Memory B cell (primary cell): ENCODE results near the gene RCBTB1.
A peak's percentile ranks its signal among the peaks of the same experiment; 100 is the strongest.
"Not testable (repeated sequence)": the region's sequence is repeated elsewhere in the genome, so short reads cannot be mapped to it uniquely, and the experiment has no call there.

Source experiments
- ATAC-seq: fragments of 150-1000 bp; cut with Tn5 transposase; 2 replicates; pipeline ENCODE4 v1.10.0; 2021; ENCODE audit warnings: low read depth, mild to moderate bottlenecking, moderate library complexity
- DNase-seq, 2 donors: peaks; one replicate each; pipeline ENCODE4 v3.0.0; 2022; ENCODE audit warnings: low spot score in 2 of 2
- H3K27ac Mint-ChIP-seq: one replicate; pipeline ENCODE4 v1.8.0; 2022; ENCODE audit warnings: mild to moderate bottlenecking, moderate library complexity, mixed read lengths
- H3K27me3 Mint-ChIP-seq: one replicate; pipeline ENCODE4 v1.8.0; 2022; ENCODE audit warnings: mixed read lengths
- H3K36me3 Mint-ChIP-seq: one replicate; pipeline ENCODE4 v1.8.0; 2022; ENCODE audit warnings: mild to moderate bottlenecking, mixed read lengths
- H3K4me1 Mint-ChIP-seq: one replicate; pipeline ENCODE4 v1.8.0; 2022; ENCODE audit warnings: mixed read lengths
- H3K4me3 Mint-ChIP-seq: one replicate; pipeline ENCODE4 v1.8.0; 2022; ENCODE audit warnings: mild to moderate bottlenecking, moderate library complexity, mixed read lengths
- H3K9me3 Mint-ChIP-seq: one replicate; pipeline ENCODE4 v1.8.0; 2022; ENCODE audit warnings: mixed read lengths

Gene RCBTB1

GRCh38 chr13:49498206-49498605 lies 87.2 kb downstream of the RCBTB1 start:
- DNase-seq: no peak
- ATAC-seq: no peak
- Mint-ChIP-seq H3K4me1 (peaks cover 35% of the 10 kb centered on the region), H3K27me3 (no peaks in the 10 kb centered on the region), H3K27ac (peak overlapping the region; percentile 67), H3K4me3 (no peak overlapping the region), H3K36me3 (peaks cover 8% of the 10 kb centered on the region), H3K9me3 (no peaks in the 10 kb centered on the region)

DNA sequence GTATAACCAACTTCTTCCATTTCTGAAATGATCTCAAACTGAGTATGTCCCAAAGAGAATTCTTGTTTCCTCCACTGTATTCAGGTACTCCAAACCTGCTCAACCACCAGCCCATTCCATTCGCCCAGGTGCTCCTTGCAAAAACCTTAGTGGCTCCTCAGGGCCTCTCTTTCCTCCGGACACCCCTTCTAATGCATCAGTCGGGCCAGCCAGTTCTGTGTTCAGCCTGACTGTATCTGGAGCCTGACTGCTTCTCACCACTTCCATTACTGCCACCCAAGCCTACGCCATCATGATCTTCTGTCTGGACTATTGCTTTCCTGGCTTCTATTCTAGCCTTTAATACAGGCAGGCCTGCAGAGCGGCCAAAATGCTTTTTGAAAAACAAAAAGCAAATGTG lies 88.1 kb downstream of the RCBTB1 start:
- peaks cover 32% of the 10 kb centered on the region for H3K4me1 Mint-ChIP-seq
- no peaks in the 10 kb centered on the region for H3K27me3 Mint-ChIP-seq
- ATAC-seq (no peak), DNase-seq (no peak)
- peak overlapping the region; percentile 88 for H3K4me3 Mint-ChIP-seq
- no peaks in the 10 kb centered on the region for H3K9me3 Mint-ChIP-seq
- peaks cover 3% of the 10 kb centered on the region for H3K36me3 Mint-ChIP-seq
- H3K27ac Mint-ChIP-seq: peak overlapping the region; percentile 67

GRCh38 chr13:49496837-49497236 lies 88.5 kb downstream of the RCBTB1 start:
- not testable (repeated sequence) for H3K36me3 Mint-ChIP-seq, H3K27me3 Mint-ChIP-seq
- peak in 1 of 2 donors; percentile 16 for DNase-seq

DNA sequence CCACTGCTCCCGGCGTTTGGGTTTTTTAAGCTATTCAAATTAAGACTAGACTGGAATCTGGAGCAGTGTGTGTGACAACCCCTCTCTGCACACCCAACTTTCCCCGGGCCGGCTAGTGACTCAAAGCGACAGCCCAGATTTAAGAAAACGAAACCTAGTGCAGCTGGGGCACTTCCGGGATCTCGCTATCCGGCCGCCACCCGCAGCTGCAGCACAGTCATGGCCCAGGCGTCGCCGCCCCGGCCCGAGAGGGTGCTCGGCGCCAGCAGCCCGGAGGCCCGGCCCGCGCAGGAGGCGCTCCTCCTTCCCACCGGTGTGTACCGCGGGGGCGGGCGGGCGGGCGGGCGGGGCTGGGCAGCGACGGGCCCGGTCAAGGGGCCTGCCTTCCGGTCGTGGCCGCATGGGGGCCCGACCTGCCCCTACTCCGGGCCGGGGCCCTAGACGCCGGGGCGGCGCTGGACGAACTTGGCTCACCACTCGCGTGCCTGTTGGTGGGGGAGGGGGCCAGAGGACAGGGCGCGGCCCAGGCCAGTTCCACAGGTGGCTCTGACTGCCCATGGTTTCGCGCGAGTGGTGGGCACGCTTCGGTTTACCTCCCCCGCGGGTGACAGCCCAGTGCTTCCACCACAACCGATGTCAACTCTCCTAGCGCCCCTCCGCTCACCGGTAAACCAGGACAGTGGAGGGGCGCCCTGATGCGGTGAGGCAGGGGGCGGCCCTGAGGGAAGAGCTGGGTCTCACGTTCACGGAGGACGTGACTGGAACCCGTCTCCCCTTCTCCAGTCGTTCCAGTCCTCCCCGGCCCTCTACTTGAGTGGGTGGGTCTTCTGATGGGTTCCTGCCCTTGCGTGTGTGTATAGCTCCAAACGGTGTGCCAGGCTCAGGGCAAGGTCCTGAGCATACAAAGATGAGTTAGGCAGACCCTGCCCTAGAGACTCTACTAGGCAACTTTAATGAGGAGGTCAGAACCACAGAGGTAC lies 89.3 kb downstream of the RCBTB1 start, which contains the start of gene PHF11:
Gene PHF11 (plus strand): TSS at position 171 of the 980 bp plus-strand sequence. CDS start 49 bp downstream, at position 220.
- H3K36me3 Mint-ChIP-seq: peaks cover 5% of the 10 kb centered on the region
- DNase-seq: peak; percentile 74 to 81
- ATAC-seq: peak; percentile 85
- H3K4me3 Mint-ChIP-seq: peak within 1 kb of the TSS; percentile 96
- peak within 1 kb of the TSS; percentile 67 for H3K27ac Mint-ChIP-seq
- no peaks in the 10 kb centered on the region for H3K27me3 Mint-ChIP-seq
- no peaks in the 10 kb centered on the region for H3K9me3 Mint-ChIP-seq
- H3K4me1 Mint-ChIP-seq: peaks cover 32% of the 10 kb centered on the region

More at GRCh38 chr13:49496837-49497236, 88.5 kb downstream of the RCBTB1 start:
- ATAC-seq: peak; percentile 5
- H3K9me3 Mint-ChIP-seq: not testable (repeated sequence)
- peaks cover 32% of the 10 kb centered on the region for H3K4me1 Mint-ChIP-seq
- peak overlapping the region; percentile 67 for H3K27ac Mint-ChIP-seq
- peak overlapping the region; percentile 88 for H3K4me3 Mint-ChIP-seq

DNA sequence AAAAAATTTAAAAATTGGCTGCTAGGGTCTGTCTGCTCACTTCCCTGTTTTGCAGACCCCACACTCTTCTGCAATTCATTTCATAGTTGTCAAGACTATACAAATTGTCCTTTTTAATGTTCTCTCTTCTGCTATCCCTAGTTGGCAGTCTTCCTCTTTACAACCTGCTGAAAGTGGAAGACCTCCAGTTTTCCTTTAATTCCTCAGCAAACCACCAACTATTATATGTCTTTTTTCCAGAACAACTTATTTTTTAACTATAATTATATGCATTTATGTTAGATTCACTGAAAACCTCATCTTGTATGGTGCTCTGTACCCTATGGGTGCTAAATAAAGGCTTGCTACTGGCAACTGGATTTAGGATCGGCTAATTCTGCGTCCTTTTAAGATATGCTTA lies 90.7 kb downstream of the RCBTB1 start:
- H3K27ac Mint-ChIP-seq: peak overlapping the region; percentile 67
- ATAC-seq (no peak), DNase-seq (no peak)
- H3K36me3 Mint-ChIP-seq: peaks cover 2% of the 10 kb centered on the region
- H3K4me1 Mint-ChIP-seq: peaks cover 28% of the 10 kb centered on the region
- H3K4me3 Mint-ChIP-seq: peak overlapping the region; percentile 96
- no peaks in the 10 kb centered on the region for H3K9me3 Mint-ChIP-seq
- H3K27me3 Mint-ChIP-seq: no peaks in the 10 kb centered on the region

- no peak overlapping the region for H3K4me3 Mint-ChIP-seq
- no peak for ATAC-seq
- no peaks in the 10 kb centered on the region for H3K27me3 Mint-ChIP-seq
- no peak for DNase-seq
- peaks cover 20% of the 10 kb centered on the region for H3K36me3 Mint-ChIP-seq
- no peaks in the 10 kb centered on the region for H3K9me3 Mint-ChIP-seq
- H3K27ac Mint-ChIP-seq: no peak overlapping the region
- H3K4me1 Mint-ChIP-seq: no peaks in the 10 kb centered on the region
Measured at GRCh38 chr13:49488563-49488962, 96.8 kb downstream of the RCBTB1 start.
